ENCODE measurements around the gene PBX2.
"Not testable (repeated sequence)": the region's sequence is repeated elsewhere in the genome, so short reads cannot be mapped to it uniquely, and the experiment has no call there.

PBX2 gene

GRCh38 chr6:32190054-32190851 is at the start of gene PBX2:
TSS of gene PBX2 (minus strand) at chr6:32190202. CDS start at chr6:32189915, 287 bp downstream.
- DNase-seq (ENCODE audit: low read depth, low spot score), result peak; percentile 59

GRCh38 chr6:32239462-32239861 is 49.5 kb upstream of the PBX2 start:
- DNase-seq (ENCODE audit: low read depth, low spot score), result no peak

GRCh38 chr6:32234934-32235333 is 44.9 kb upstream of the PBX2 start:
- DNase-seq (ENCODE audit: low read depth, low spot score), result no peak

- no peak for DNase-seq (ENCODE audit: low read depth, low spot score)
Observed at GRCh38 chr6:32226434-32226833, 36.4 kb upstream of the PBX2 start.

GRCh38 chr6:32224696-32225095 is 34.7 kb upstream of the PBX2 start:
- DNase-seq (ENCODE audit: low read depth, low spot score), result no peak

GRCh38 chr6:32223258-32224235 is 33.5 kb upstream of the PBX2 start, which contains the start of gene NOTCH4:
TSS of gene NOTCH4 (minus strand) at chr6:32224067. CDS start at chr6:32223928, 139 bp downstream.
- no peak for DNase-seq (ENCODE audit: low read depth, low spot score)

- DNase-seq (ENCODE audit: low read depth, low spot score), result no peak
Observed at GRCh38 chr6:32222333-32223230, 32.6 kb upstream of the PBX2 start.

GRCh38 chr6:32220021-32220420 is 30.0 kb upstream of the PBX2 start:
- DNase-seq (ENCODE audit: low read depth, low spot score), result no peak

GRCh38 chr6:32218167-32218566 is 28.2 kb upstream of the PBX2 start:
- DNase-seq (ENCODE audit: low read depth, low spot score), result no peak

GRCh38 chr6:32216998-32217397 is 27.0 kb upstream of the PBX2 start:
- DNase-seq (ENCODE audit: low read depth, low spot score), result no peak

- DNase-seq (ENCODE audit: low read depth, low spot score), result no peak
Observed at GRCh38 chr6:32216285-32216684, 26.3 kb upstream of the PBX2 start.

GRCh38 chr6:32215617-32216016 is 25.6 kb upstream of the PBX2 start:
- DNase-seq (ENCODE audit: low read depth, low spot score), result no peak

- no peak for DNase-seq (ENCODE audit: low read depth, low spot score)
Observed at GRCh38 chr6:32214126-32214525, 24.1 kb upstream of the PBX2 start.

GRCh38 chr6:32213649-32214048 is 23.6 kb upstream of the PBX2 start:
- DNase-seq (ENCODE audit: low read depth, low spot score), result no peak

- DNase-seq (ENCODE audit: low read depth, low spot score), result no peak
Observed at GRCh38 chr6:32212076-32212760, 22.2 kb upstream of the PBX2 start.

- not testable (repeated sequence) for DNase-seq (ENCODE audit: low read depth, low spot score)
Observed at GRCh38 chr6:32211432-32211831, 21.4 kb upstream of the PBX2 start.

GRCh38 chr6:32210191-32210601 is 20.2 kb upstream of the PBX2 start:
- DNase-seq (ENCODE audit: low read depth, low spot score), result no peak

GRCh38 chr6:32208996-32209395 is 19.0 kb upstream of the PBX2 start:
- no peak for DNase-seq (ENCODE audit: low read depth, low spot score)

- no peak for DNase-seq (ENCODE audit: low read depth, low spot score)
Observed at GRCh38 chr6:32204268-32204715, 14.3 kb upstream of the PBX2 start.

- DNase-seq (ENCODE audit: low read depth, low spot score), result no peak
Observed at GRCh38 chr6:32203426-32204267, 13.6 kb upstream of the PBX2 start.

Measured in activated naive CD8-positive, alpha-beta T cell treated with anti-CD3 and anti-CD28 coated beads, Interleukin-2, amount 50 U/mL, for 16 hours (primary cell).